ENCODE data around the gene ISY1. TPM values are rescaled to one million over a fixed set of nuclear protein-coding genes. Genes with fewer than 3 reads are reported as not detected.
"Not testable (repeated sequence)": the region's sequence is repeated elsewhere in the genome, so short reads cannot be mapped to it uniquely, and the experiment has no call there.

ISY1 gene
- total RNA-seq = 33.7 TPM

- DNase-seq = peak; percentile 98
These were observed at the start of gene ISY1 for GRCh38 chr3:129160891-129161859. ISY1 (minus strand) TSS chr3:129161063; CDS start chr3:129160975, 88 bp downstream.

DNA sequence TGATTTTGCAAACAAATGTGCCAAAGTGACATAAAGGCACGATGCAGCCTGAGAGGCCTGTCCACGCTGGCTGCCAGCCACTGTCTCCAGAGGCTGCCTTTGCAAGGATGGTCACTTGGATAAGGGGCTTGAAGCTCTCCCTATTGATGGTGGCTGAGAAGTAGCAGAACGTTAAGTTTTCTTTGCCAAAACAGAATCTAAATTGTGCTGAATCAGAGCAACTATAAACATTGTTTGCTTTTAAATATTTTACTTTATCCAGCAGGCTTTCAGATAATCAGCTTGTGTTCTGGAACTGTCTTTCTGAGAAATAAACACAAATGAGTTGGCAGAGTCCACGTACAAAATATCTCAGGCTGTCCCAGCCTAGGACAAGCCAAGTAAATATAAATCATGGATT is 46.6 kb upstream of the ISY1 start:
- no peak for DNase-seq

DNA sequence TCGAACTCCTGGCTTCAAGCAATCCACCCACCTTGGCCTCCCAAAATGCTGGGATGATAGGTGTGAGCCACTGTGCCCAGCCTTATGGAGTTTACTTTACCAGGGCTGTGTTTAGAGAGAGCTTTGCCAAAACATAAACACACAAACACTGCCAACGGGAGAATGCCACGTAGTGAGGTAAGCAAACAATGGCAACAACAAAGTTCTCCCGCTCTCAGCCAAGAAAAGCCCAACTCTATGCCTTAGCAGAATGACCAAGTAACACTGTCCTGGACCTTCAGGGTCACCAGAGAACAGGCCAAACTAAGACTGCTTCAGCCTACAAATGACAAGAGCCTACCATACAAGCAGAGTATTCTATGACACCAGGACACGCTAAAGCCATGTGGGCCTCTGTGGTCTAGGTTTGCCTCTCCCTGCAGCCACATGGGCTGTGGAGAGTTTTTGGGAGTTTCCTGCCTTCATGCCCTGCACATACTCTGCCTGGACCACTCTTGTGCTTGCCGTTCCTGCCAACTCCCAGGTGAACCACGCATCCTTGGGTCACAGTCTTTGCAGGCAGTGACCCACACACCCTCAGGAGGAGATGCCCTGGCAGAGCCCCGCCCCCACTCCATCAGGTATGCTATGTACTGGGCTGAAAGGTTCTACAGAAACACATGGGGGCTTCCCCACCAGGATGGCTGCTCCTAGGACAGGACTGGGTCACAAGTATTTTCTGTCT is 44.4 kb upstream of the ISY1 start:
- no peak for DNase-seq

DNA sequence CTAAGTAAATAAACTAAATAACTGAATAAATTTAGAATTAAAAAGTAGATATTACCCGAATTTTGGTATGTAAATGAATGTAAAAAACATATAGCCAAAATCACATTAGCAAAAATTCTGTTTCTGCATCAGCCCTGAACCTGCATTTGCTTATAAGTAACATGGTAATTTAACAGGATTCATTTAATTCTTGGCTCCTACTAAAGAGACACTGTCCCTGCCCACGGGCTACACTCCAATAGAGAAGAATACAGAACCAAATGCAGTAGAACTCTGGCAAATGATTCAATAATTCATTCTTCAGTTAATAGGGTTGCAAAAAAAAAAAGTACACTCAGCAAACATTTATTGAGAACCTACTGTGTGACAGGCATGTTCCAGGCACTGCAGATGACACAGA is 43.6 kb upstream of the ISY1 start:
- no peak for DNase-seq

- DNase-seq = no peak
These were observed 38.5 kb upstream of the ISY1 start for GRCh38 chr3:129199366-129199765.

GRCh38 chr3:129197321-129197720 is 36.5 kb upstream of the ISY1 start:
- no peak for DNase-seq

DNA sequence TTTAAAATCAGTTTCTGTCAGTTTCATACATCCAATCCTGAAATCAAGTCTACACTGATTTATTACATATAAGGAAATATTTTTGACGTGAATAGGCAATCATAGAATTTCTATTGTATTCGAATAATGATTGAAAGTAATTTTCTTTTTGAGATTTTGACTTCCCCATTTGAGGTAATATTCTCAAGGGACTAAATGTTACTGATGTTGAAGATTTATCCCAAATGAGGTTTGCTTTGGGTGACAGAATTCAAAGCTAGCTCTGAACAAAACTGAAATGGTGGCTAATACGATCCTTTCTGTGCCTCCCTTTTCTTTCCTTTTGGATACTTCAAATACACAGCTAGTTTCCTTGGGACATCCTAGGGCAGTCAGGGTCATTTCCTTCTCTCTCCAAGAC is 35.7 kb upstream of the ISY1 start:
- no peak for DNase-seq

DNA sequence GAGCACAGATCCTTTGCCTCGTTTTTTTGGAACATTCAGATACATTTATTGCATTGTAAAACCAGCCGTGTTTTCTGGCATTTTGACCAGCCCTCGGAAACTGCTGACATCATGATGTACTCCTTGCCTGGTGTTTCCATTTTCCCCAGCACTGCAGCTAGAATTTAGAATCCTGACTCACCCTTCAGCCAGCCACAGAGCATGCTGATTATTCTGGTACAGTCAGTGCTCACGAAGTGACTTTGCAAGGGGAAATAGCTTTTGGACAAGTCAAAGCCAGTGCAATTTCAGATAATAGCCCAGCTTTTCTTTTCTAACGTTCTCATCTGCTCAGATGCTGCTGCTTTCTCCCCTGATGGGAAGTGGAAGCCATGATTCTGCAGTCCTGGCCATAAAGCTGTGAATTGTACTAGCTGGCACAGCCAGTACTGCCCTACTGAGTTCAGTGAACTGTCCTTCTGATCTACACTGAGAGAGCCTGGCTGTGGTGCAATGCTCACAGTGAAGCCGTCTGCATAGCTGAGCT is 34.9 kb upstream of the ISY1 start:
- DNase-seq = no peak

GRCh38 chr3:129189793-129190192 is 28.9 kb upstream of the ISY1 start:
- DNase-seq = not testable (repeated sequence)

GRCh38 chr3:129187857-129188256 is 27.0 kb upstream of the ISY1 start:
- DNase-seq = no peak

- DNase-seq = no peak
These were observed 24.9 kb upstream of the ISY1 start for GRCh38 chr3:129185783-129186182.

- DNase-seq = not testable (repeated sequence)
These were observed 24.1 kb upstream of the ISY1 start for GRCh38 chr3:129184784-129185542.

DNA sequence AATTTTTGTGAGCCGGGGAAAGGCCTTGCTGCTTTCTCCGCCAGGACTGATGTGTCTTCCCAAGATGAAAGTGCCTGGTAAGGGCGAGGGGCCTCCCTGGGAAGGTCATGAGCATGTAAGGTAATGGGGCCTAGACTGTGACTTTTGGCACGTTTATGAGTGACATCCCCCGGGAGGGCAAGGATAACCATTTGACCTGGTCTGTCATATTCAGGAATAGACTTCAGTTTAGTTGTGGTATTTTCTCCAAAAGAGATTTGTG is 23.5 kb upstream of the ISY1 start:
- DNase-seq = no peak

DNA sequence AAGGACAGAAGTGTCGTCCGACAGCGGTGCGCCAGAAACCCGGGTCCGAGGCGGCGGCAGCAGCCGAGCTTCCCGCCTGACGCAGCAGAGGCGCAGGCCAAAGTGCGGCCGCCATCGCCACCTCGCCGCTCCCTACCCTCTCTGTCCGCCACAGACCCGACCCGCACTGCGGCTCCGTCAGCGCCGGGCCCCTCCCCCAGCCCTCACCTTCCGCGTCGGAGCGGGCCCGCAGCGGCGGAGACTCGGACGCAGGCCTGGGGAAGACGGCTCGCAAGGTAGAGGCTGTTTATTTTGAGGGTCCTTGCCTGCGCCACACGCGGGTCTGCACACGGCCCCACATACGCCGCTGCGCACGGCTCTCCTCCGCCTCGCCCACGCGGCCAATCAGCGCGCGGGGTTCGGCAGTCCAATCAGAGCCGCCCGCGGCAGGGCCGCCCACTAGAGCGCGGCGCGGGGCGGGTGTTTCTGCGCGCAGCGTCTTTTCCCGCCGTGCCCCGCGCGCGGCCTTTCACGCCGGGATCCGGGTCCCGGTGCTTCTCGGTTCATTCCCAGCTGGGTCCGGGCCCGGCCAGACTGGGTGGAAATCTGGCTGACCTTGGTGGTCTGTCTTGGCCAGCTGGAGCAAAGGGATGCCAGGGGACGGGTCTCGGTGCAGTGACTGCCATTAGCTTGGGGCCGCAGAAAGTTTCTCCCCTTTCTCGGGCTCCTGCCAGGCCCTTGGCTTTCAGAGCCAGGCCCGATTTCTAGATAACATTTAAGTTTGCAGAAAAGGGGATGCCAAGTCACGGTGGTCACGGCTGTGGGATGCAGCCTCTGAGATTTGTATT is 22.9 kb upstream of the ISY1 start, which contains the start of gene CNBP:
Gene CNBP (minus strand): TSS at position 328 of the 827 bp plus-strand sequence. CDS start 12,139 bp downstream, outside the sequence.
- peak; percentile 98 for DNase-seq

DNA sequence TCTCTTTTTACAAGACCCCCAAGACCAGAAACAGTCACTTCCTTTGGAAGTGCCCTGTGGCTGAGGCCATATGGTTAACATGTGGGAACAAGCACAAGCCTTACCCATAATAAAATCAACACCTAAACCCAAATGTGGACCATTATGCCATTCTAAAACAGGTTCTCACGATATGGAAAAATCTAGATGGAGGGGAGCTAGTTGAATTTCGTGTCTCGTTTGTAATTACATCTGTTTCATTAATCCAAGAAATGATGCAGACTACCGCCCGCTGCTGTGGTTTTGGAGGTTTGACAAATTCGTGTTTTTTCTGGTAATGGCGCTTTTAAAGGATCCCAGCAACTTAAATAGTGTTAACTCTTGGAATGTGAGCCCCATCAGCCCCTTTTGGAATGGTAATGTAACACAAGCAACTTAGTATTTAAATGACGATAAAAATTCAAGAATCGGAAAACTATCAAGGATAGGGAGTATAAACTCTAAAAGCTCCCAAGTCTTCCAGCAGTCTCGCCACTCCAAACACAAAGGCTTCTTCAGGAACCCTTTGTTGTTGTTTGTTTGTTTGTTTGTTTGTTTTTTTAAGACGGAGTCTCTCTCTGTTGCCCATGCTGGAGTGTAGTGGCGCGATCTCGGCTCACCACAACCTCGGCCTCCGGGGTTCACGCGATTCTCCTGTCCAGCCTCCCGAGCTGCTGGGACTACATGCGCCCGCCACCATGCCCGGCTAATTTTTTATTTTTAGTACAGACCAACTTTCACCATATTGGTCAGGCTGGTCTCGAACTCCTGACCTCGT is 21.7 kb upstream of the ISY1 start:
- DNase-seq = peak; percentile 36

- no peak for DNase-seq
These were observed 21.0 kb upstream of the ISY1 start for GRCh38 chr3:129181819-129182218.

DNA sequence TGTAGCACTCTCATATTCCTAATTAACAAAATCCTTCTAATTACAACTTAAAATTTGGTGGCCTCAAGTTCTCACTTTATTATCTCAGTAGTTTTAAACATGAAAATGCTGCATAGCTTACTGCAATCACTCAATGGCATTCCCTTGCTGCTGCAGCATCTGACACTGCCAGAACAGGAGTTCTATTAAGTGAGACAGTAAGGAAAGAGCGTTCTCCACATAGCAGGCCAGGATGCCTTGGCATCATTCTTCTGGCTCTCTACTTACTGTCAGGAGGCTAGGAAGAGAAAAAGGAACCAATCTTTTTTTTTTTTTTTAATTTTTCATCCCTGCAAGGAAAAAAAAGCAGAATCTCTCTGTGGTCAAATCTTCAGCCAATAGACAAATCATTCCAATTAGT is 19.6 kb upstream of the ISY1 start:
- no peak for DNase-seq

DNA sequence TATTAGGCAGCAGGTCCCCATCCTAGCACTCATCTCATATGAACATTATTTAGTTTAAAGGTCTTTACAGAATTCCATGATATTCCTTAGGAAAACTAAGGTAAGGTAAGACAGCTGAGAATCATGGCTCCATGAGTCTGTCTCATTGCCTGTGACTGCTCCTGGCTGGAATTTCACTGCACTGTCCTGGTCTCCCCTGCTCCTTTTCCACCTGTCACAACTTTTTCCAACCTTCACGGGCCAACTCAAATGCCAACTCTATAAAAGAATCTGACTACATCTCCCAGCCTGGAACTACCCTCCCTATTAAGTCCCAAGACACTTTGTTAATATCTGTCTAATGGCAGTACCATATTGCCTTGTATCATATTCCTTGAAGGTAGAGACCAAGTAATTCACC is 15.2 kb upstream of the ISY1 start:
- DNase-seq = no peak

DNA sequence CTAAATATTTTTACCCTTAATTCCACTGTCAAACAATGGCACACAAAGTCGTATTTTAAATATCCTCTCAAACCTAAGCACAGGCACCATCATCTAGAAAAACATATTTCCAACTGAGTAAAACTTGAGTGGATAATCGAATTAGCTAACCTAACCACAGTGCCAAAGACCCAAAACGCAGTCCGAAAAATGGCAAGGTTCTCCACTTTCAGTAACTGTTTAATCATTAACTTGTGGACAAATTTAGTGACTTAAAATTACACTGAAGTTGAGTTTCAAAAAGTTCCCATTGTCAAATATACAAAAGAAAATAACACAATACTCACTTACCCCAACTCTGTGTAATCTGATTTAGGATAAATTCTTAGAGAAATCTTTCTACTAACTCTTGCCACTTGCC is 12.9 kb upstream of the ISY1 start:
- DNase-seq = no peak

- DNase-seq = no peak
These were observed 12.3 kb upstream of the ISY1 start for GRCh38 chr3:129173206-129173605.

Measured in tongue (tissue), 2 donors.